Panc1 (cell line): Measurements from ENCODE around the gene ANO5.
A peak's percentile ranks its signal among the peaks of the same experiment; 100 is the strongest.

ENCODE experiments used
- CTCF ChIP-seq: fragments of 450-650 bp; IDR thresholded peaks from 2 replicates; pipeline ENCODE4 v1.5.1; 2017; ENCODE audit warnings: mild to moderate bottlenecking
- POLR2AphosphoS5 ChIP-seq: IDR thresholded peaks from 2 replicates; pipeline ENCODE4 v1.6.1; 2012; ENCODE audit warnings: mild to moderate bottlenecking, low read depth, low read length, moderate library complexity
- REST ChIP-seq, 2 experiments: IDR thresholded peaks; 2 replicates each; pipeline ENCODE4 v1.6.1; 2011 to 2012; ENCODE audit warnings: low read depth in 2 of 2, control low read depth in 1 of 2, low read length in 1 of 2, mild to moderate bottlenecking in 1 of 2, moderate library complexity in 1 of 2; ENCODE audit not compliant: insufficient read depth in 1 of 2
- TCF7L2 ChIP-seq: IDR thresholded peaks from 2 replicates; pipeline ENCODE4 v1.6.1; 2011; ENCODE audit warnings: mild to moderate bottlenecking, low read depth, low read length, inconsistent platforms

DNA sequence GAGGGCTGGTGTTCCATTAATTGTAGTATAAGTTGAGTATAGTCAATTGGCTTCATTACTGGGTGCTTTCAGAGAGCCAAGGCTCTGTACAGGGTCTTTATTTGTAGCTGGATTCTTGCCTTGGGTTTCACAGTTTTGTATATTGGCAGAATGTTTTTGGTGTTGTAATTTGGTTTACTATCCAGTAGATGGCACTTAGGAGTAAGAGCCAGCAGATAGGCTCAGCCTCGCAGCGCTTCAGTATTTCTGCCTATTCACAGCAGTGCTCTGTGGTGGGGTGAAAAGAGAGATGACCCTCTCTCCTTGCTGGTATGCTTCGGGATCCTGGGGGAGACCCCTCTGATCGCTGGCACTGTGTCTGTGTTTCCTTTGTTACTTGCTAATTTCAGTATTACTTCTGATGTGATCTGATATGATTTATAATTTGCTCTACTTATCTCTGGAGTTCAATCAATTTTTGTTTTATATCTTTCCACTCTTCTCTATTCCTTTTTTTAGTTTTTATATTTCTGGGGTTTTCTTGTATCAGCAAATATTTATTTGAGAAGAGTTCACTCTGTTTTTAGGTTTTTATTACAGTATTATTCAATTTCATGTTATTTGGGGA is 52.2 kb downstream of the ANO5 start:
- peak; percentile 84 for TF ChIP-seq CTCF
- TF ChIP-seq POLR2AphosphoS5 = no peak
- no peak for TF ChIP-seq TCF7L2
- TF ChIP-seq REST (IDR thresholded peaks at IDR 0.05; ENCODE audit: insufficient read depth in 1 of 2, low read depth in 2 of 2, low read length in 1 of 2) = no peak
